ENCODE data around the gene OR10W1.

Gene OR10W1

GRCh38 chr11:58268142-58268541, at the start of gene OR10W1:
TSS of gene OR10W1 (minus strand) at chr11:58268260. CDS start at chr11:58267858, 402 bp downstream.
- no peak for DNase-seq (ENCODE audit: low read depth)

DNA sequence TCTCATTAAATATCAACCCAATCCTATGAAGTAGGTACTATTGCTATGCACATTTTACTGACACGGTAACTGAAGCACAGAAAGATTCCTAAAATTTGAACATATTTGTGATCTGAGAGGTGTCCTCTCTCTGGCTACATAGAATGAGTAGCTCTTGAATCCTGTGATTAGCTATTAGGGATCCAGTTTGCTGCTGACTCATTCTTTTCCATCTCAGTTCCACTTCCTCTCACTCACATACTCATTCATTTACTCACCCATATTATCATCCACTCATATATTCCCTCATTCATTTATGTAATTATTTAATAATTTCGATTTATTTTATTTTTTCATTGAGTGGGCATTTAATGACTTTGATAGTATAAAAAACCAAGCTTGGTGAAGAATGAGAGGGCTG, 48.1 kb upstream of the OR10W1 start:
- no peak for DNase-seq (ENCODE audit: low read depth)

- DNase-seq (ENCODE audit: low read depth) = no peak
Measured at GRCh38 chr11:58301576-58301975, 33.5 kb upstream of the OR10W1 start.

- DNase-seq (ENCODE audit: low read depth) = no peak
Measured at GRCh38 chr11:58292017-58292416, 24.0 kb upstream of the OR10W1 start.

DNA sequence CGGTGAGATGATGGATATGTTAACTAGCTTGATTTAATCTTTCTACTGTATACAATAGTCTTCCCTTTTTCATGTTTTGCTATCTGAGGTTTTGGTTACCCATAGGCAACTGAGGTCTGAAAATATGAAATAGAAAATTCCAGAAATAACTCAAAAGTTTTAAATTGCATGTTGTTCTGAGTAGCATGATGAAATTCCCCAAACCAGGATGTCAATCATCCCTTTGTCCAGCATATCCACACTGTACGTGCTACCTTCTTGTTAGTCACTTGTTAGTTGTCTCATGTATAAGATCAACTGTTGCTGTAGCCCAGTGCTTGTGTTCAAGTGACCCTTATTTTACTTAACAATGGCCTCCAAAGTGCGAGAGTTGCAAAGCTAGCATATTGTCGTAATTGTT, 21.2 kb upstream of the OR10W1 start:
- DNase-seq (ENCODE audit: low read depth) = no peak

- peak; percentile 0 for DNase-seq (ENCODE audit: low read depth)
Measured at GRCh38 chr11:58286249-58286648, 18.2 kb upstream of the OR10W1 start.

DNA sequence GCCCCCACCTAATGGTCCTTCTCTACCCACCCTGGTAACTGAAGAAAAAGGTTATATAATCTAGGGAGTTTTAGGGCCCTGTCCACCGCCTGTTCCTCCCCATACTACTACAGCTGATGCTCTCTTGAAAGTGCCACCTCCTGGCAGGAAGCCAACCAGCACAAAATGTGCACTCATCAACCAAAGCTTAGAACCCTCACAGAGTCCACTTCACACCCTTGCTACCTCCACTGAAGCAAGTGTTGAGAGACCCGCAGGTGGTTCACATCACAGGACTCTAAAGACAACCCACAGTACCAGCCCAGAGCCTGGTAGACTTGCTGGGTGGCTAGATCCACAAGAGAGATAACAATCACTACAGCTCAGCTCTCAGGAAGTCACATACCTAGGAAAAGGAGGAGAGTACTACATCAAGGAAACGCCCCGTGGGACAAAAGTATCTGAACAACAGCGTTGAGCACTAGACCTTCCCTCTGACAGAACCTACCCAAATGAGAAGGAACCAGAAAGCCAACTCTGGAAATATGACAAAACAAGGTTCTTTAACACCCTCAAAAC, 17.5 kb upstream of the OR10W1 start:
- DNase-seq (ENCODE audit: low read depth) = no peak

DNA sequence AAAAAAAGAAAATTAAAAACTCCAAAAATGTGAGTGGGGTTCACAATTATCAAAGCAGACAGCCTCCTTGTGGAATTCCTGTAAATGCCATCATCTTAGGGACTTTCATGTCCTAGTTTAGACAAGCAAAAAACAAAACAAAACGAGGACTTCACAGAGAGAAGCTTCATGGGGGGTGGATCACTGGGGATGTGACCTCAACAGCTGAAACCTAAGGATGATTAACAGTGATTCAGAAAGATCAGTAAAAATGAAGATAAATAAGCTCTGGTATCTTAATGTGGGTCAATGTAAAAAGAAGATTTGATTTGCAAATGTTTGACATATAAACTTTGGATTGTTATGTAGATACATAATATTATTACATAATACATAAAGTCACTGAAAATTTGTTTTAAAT, 8.1 kb upstream of the OR10W1 start:
- DNase-seq (ENCODE audit: low read depth) = no peak

DNA sequence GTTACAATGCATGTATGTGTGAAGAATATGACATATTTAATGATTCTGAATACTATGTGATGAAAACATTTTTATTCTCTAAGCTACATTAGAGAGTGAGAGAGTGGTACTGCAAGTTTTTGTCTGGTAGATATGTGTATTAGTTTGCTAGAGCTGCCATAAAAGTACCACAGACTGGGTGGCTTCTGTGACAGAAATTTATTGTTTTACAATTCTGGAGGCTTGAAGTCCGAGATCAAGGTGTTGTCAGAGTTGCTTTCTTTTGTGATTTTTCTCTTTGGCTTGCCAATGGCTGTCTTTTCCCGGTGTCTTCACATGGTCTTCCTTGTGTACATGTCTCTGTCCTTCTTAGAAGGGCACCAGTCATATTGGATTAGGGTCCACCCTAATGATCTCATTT, 6.9 kb upstream of the OR10W1 start:
- no peak for DNase-seq (ENCODE audit: low read depth)

DNA sequence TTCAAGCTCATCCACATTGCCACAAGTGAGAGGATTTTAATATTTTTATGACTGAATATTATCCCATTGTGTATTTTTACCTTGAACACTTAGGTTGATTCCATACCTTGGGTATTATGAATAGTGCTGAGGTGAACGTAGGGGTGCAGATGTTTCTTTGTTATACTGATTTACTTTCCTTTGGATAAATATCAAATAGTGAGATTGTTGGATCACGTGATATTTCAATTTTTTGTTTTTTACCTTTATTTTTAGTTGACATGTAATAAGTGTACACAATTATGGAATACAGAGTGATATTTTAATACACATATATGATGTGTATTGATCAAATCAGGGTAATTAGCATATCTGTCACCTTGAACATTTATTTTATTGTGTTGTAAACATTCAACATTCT, 8.1 kb downstream of the OR10W1 start:
- no peak for DNase-seq (ENCODE audit: low read depth)

DNA sequence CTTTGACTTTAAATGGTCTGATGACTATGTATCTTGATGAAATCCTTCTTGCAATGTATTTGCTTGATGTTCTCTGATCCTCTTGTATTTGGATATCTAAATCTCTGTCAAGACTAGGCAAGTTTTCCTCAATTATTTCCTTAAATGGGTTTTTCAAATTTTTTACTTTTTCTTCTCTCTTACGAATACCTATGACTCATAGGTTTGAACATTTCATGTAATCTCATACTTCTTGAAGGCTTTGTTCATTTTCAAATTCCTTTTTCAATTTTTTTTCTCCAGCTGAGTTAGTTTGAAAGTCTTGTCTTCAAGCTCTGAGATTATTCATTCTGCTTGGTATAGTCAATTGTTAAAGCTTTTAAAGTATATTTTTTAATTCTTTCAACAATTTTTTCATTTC, 13.1 kb downstream of the OR10W1 start:
- DNase-seq (ENCODE audit: low read depth) = no peak

GRCh38 chr11:58243954-58244353, 24.1 kb downstream of the OR10W1 start:
- no peak for DNase-seq (ENCODE audit: low read depth)

DNA sequence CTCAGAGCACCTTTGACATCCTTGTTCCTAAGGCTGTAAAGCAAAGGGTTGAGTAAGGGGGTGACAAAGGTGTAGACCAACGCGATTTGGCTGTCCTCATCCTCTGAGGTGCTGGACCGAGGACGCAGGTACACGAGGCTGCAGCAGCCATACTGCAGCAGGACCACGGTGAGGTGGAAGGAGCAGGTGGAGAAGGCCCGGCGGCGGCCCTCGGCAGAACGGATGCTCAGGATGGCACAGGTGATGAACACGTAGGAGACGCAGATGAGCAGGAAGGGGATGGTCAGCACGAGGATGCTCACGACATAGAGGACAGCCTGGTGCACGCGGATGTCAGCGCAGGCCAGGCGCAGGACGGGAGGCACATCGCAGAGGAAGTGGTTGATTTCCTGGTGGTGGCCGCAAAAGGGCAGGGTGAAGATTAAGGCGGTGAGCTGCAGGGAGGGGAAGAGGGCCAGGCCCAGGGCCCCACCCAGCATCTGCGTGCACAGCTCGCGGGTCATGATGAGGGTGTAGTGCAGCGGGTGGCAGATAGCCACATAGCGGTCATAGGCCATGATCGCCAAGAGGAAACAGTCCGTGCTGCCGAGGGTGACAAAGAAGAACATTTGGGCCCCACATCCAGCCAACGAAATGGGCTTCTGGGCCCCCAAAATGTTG, 40.0 kb downstream of the OR10W1 start:
- no peak for DNase-seq (ENCODE audit: low read depth)

DNA sequence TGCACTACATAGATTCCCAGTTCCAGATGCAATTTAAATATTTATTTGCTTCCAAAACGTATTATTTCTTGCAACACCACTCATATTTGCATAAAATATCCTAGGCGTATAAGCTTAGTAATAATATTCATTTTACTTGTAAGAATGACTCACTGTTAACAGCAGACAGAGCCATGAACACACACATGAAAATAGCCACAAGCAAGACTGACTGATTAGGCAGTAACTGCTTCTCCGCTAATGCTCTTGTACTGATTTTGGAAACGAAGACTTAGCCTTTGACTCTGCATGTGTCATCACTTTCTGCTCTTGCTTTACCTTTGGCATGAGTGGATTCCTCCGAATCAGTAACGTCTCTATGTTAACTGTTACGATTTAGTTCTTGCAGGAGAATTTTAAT, 45.3 kb downstream of the OR10W1 start:
- no peak for DNase-seq (ENCODE audit: low read depth)

All from fibroblast of the conjunctiva (primary cell).